Activated naive CD4-positive, alpha-beta T cell treated with anti-CD3 and anti-CD28 coated beads for 36 hours (primary cell): ENCODE data around the gene OGDH. TPM values are rescaled to one million over a fixed set of nuclear protein-coding genes. Genes with fewer than 3 reads are reported as not detected.

Source experiments
- CTCF ChIA-PET: fragments of 350-600 bp; sonication (Branson Sonifier 250); formaldehyde crosslinking; loops from one replicate; lab custom pipeline; 2021; ENCODE audit warnings: antibody characterized with exemption; lab: Charles Lee
- DNase-seq: peaks from one replicate; pipeline ENCODE4 v3.0.0-alpha.2; 2020
- H3K27ac Mint-ChIP-seq: one replicate; pipeline ENCODE4 v1.8.0; 2021; ENCODE audit warnings: mild to moderate bottlenecking, mixed read lengths
- H3K27me3 Mint-ChIP-seq: one replicate; pipeline ENCODE4 v1.8.0; 2021; ENCODE audit warnings: low read depth, mixed read lengths
- H3K36me3 Mint-ChIP-seq: one replicate; pipeline ENCODE4 v1.8.0; 2021; ENCODE audit warnings: low read depth, mixed read lengths
- H3K4me1 Mint-ChIP-seq: one replicate; pipeline ENCODE4 v1.8.0; 2021; ENCODE audit warnings: low read depth, mixed read lengths
- H3K4me3 Mint-ChIP-seq: one replicate; pipeline ENCODE4 v1.8.0; 2021; ENCODE audit warnings: mild to moderate bottlenecking, moderate library complexity, mixed read lengths
- H3K9me3 Mint-ChIP-seq: one replicate; pipeline ENCODE4 v1.8.0; 2021; ENCODE audit warnings: mixed read lengths
- intact Hi-C: fragments of 100-400 bp; cut with micrococcal nuclease; formaldehyde crosslinking; loops from one replicate; pipeline ENCODE4 v1.15.1; 2023
- total RNA-seq, 2 experiments: library from RNA; stranded (reverse); gene quantifications; one replicate each; pipeline ENCODE4 v1.2.3, GENCODE V29; 2021

OGDH gene
- total RNA-seq, 2 experiments from 2014 or later: 73.9 to 78.4 TPM

DNA sequence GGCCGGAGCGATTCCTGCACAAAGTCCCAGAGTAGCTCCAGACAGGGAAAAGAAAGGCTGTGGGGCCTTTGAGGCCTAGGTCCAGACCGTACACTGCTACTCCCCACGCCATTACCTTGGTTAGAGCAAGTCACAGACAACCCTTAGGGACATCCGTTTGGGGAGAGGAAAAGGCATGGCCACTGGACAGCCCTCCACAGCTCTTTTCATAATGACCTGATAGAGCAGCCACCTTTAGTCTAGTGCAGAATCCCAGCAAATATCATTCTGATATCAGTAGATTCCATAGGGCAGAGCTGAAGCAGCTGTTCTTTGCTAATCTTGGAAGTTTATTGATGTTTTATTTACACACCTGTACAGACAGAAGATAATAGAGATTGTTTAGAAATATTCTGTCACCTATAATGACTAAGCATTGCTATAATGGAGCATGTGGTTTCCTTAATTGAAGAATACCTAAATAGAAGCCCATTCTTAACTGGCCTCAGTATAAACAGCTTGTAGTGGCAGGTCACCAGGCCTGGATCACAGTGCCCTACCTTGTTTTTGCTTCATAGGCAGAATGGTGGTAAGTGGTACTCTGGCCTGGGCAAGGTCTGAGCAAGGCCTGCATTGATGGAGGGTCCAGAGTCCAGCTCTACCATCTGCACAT, 27.9 kb downstream of the OGDH start:
- H3K27ac Mint-ChIP-seq: peak overlapping the region; percentile 80
- H3K36me3 Mint-ChIP-seq: peaks cover 12% of the 10 kb centered on the region
- H3K9me3 Mint-ChIP-seq: no peaks in the 10 kb centered on the region
- H3K27me3 Mint-ChIP-seq: no peaks in the 10 kb centered on the region
- peaks cover 85% of the 10 kb centered on the region for H3K4me1 Mint-ChIP-seq
- no peak overlapping the region for H3K4me3 Mint-ChIP-seq
- CTCF ChIA-PET: interaction anchor here (0.6 to 7.3 kb wide), 4 partner anchors 11 to 53 kb away, joined by 3 to 52 read pairs (median 4); no protein-coding TSS in a partner anchor
- DNase-seq: no peak
- intact Hi-C loops: loop anchor here (10.0 kb wide), 1 partner anchor 910 kb away; no protein-coding TSS in a partner anchor

DNA sequence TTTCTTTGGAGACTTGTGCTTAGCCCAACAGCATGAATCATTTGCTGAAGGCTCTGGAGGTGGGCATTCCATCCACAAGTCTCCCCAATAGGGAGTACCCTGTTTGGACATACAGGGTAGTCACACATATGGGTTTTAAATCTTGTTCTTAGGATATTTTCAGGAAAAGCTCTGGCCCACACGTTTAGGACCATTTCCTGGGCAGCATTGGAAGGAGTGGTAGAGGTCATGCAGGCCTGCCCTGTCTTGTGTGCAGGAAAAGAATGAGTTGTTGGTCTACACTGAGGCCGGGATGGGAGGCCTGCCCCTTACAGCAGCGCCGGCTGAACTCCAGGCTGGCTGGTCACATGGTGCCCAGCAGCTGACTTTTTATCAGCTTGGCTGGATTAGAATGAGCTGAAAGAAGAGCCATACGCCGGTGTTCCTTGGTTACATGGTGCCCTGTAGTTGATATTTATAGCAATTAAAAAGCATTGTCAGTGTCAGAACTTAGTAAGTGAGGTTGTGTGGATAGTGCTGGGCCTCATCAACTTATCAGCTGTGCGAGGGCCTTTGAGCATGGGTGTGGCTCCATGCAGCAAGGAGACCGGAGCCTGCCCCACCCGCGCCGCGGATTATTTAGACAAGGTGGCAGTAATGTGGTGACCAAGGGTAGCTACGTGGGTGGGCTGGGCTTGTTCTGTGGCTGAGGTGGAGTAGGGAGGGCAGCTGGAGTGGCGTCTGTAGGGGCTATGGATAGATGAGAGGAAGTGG, 28.6 kb downstream of the OGDH start:
- H3K4me3 Mint-ChIP-seq: no peak overlapping the region
- H3K9me3 Mint-ChIP-seq: no peaks in the 10 kb centered on the region
- CTCF ChIA-PET: interaction anchor here (0.7 to 7.3 kb wide), 4 partner anchors 12 to 354 kb away, joined by 4 to 52 read pairs (median 6); partner anchors contain the start of gene OGDH
- peaks cover 89% of the 10 kb centered on the region for H3K4me1 Mint-ChIP-seq
- intact Hi-C loops: loop anchor here (10.0 kb wide), 1 partner anchor 910 kb away; no protein-coding TSS in a partner anchor
- H3K36me3 Mint-ChIP-seq: peaks cover 10% of the 10 kb centered on the region
- no peaks in the 10 kb centered on the region for H3K27me3 Mint-ChIP-seq
- no peak overlapping the region for H3K27ac Mint-ChIP-seq
- no peak for DNase-seq

DNA sequence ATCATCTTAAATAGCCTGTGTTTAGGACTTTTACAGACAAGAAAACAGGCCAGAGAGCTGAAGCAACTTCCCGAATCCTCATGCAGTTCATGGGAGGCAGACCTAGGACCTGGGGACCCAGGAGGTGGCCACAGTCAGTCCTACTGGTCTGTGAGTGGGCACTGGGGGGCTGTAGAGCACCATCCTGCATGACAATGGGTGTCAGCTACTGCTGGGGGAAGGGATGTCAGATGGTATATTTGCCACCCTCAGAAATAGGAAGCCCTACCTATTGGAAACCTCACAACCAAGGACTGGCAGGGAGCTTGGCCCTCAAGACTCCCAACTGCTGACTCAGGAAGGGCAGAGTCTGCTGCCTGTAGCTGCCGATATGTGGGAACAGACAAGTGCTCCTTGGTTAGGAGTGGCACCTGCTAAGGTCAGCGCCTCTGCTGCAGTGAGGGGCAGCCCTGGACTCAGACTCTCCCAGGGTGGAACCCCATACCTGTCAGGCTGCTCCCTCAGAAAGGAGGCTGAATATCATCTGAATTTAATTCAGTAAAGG, 29.7 kb downstream of the OGDH start:
- peak overlapping the region; percentile 1 for H3K27ac Mint-ChIP-seq
- peaks cover 85% of the 10 kb centered on the region for H3K4me1 Mint-ChIP-seq

DNA sequence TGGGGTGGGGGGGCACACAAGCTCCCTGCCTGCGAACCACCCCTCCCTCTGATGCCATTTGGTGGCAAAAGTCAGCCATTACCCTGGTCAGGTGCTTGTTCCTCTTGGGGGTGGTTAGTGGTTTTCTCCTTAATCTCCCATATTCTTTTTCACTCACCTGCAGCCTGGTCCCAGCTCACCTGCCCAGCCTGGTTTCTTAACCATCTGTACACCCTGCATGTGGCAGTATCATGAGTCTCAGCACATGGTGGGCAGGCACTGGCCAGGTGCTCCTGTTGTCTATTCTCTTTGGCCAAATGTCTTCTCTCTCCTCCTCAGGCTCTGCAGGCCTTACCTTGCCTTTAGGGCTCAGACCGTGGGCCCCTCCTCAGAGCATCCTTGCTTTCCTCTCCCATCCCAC, 30.5 kb downstream of the OGDH start:
- no peaks in the 10 kb centered on the region for H3K27me3 Mint-ChIP-seq

More for the DNA sequence above, 29.7 kb downstream of the OGDH start:
- Mint-ChIP-seq H3K36me3 (peaks cover 8% of the 10 kb centered on the region), H3K9me3 (no peaks in the 10 kb centered on the region), H3K27me3 (no peaks in the 10 kb centered on the region), H3K4me3 (no peak overlapping the region)
- intact Hi-C loops: loop anchor here (10.0 kb wide), 1 partner anchor 909 kb away; no protein-coding TSS in a partner anchor
- CTCF ChIA-PET: interaction anchor here (0.8 to 7.3 kb wide), 3 partner anchors 8 to 29 kb away, joined by 3 to 52 read pairs (median 7); partner anchors contain the start of gene OGDH
- DNase-seq: no peak

DNA sequence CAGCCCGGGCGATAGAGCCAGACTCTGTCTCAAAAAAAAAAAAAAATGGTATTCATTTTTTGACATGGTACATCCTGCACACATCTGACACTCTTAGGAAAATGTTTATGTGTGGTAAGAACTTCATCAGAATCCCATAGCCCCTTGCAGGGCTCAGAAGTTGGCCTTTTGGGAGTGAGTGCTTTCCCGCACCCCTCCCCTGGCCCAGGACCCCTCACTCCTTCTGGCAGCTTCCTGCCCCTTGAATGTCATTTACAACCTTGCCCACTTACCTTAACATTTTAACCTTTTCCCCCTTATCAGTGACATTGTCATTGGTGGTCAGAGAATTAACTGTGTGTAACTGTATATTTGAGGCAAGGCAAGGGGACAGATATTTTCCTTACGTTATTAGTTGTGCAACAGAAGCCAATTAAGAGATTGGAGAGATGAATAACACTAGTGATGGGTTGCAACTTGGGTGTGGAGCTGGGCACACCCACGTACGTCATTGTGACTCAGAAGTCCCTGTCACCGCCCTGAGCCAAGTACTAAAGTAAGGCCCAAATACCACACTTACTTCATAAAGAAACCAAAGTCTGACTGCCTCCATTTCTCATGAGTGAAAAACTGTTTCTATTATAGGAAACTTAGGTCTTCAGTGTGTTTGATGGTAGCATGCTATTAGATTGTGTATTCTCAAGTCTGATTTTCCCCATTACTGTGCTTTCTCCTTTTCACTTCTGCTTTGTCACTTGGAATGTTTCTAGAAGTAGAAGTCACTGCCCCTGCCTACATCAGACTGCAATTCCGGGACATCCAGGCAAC, 31.6 kb downstream of the OGDH start:
- Mint-ChIP-seq H3K27ac (peak overlapping the region; percentile 97), H3K4me1 (peaks cover 72% of the 10 kb centered on the region), H3K36me3 (peaks cover 5% of the 10 kb centered on the region), H3K9me3 (no peaks in the 10 kb centered on the region), H3K27me3 (no peaks in the 10 kb centered on the region), H3K4me3 (peak overlapping the region; percentile 40)
- CTCF ChIA-PET: interaction anchor here (0.6 to 7.3 kb wide), 5 partner anchors 15 to 160 kb away, joined by 3 to 52 read pairs (median 4); partner anchors contain the start of gene OGDH
- intact Hi-C loops: loop anchor here (1.0 to 10.0 kb wide), 16 partner anchors 16 to 907 kb away; partner anchors contain the start of genes NUDCD3, OGDH, PPIA and PURB
- peak; percentile 90 for DNase-seq

More for the DNA sequence above, 30.5 kb downstream of the OGDH start:
- CTCF ChIA-PET: interaction anchor here (0.8 to 7.3 kb wide), 3 partner anchors 8 to 30 kb away, joined by 3 to 52 read pairs (median 7); partner anchors contain the start of gene OGDH
- peaks cover 6% of the 10 kb centered on the region for H3K36me3 Mint-ChIP-seq
- intact Hi-C loops: loop anchor here (10.0 kb wide), 1 partner anchor 908 kb away; no protein-coding TSS in a partner anchor
- no peaks in the 10 kb centered on the region for H3K9me3 Mint-ChIP-seq
- H3K4me1 Mint-ChIP-seq: peaks cover 82% of the 10 kb centered on the region
- peak overlapping the region; percentile 97 for H3K27ac Mint-ChIP-seq
- DNase-seq: no peak
- H3K4me3 Mint-ChIP-seq: no peak overlapping the region

DNA sequence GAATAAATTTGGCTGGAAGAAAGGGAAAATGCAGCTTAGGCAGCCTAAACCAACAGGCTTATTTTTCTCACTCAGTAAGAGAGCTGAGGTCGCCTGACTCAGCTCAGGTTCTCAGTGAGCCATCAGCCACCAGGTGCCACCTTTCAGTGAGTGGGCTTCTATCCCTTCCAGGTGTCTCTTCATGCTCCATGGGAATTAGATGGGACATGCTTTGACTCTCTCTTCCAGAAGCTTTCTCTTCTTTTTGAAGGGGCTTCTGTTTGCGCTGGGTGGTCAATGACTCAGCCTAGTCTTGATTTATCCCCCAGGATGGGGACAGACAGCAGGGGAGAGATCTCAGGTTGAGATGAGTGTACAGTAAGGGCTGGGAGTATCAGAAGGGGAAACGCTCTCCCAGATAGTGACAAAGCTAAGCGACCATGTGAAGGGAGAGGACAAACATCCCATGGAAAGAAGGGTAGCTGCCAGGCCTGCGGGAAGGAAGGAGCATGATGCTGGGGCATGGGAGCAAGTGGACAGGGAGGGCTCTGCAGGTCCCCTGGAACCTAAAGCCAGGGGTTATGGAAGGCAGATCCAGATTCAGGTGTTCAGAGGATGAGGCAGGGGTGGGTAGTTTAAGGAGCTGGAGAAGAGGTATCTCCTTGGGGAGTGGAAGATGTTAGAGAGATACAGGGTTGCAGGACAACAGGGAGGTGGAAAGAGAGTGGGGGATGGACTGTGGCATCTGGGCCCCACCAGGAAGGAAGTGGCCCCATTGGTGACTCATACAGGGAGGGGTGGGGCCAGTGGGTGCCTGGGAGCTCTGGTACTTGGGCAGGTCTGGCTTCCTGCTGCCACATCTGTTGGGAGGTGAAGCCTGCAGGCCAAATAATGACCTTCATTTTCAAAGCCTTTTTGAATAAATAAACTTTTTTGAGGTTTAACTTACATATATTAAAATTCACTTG, 32.5 kb downstream of the OGDH start:
- CTCF ChIA-PET: interaction anchor here (0.6 to 7.3 kb wide), 6 partner anchors 15 to 215 kb away, joined by 3 to 52 read pairs (median 4); partner anchors contain the start of gene OGDH
- peak; percentile 92 for DNase-seq
- Mint-ChIP-seq H3K9me3 (no peaks in the 10 kb centered on the region), H3K27ac (peak overlapping the region; percentile 97), H3K4me3 (peak overlapping the region; percentile 54), H3K4me1 (peaks cover 64% of the 10 kb centered on the region), H3K36me3 (peaks cover 5% of the 10 kb centered on the region), H3K27me3 (no peaks in the 10 kb centered on the region)
- intact Hi-C loops: loop anchor here (1.0 to 10.0 kb wide), 16 partner anchors 17 to 906 kb away; partner anchors contain the start of genes NUDCD3, OGDH, PPIA and PURB

DNA sequence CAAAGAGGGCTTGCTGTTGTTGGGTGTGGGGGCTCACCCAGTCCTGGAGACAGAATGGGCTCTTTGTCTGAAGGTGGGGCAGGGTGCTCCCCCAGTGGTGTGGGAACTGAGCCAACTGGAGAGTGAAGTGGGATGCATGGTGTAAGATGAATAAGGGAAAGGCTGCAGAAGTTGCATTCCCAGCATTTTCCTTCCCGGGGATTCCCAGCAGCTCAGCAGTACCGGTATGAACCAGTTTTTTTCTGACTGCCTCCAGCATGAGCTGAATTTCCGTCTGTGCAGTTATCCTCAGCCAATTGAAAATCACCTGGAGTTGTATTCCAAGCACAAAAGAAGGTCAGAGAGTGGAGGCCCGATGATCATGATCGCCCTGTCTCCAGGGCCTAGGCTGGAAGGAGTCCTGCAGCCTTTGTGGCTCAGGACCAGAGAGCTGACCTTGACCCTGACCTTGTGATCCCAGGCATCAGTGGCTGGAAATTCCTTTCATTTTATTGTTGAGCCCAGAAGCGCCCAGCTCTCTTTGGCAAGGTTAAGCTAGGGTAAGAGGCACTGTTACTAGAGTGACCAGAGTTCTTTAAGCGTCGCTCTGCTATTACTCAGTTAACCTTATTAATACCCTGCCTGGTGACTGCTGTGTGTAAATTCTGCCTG, 33.4 kb downstream of the OGDH start:
- CTCF ChIA-PET: interaction anchor here (0.6 to 7.3 kb wide), 7 partner anchors 16 to 811 kb away, joined by 3 to 52 read pairs (median 4); partner anchors contain the start of gene OGDH
- Mint-ChIP-seq H3K4me1 (peaks cover 55% of the 10 kb centered on the region), H3K9me3 (no peaks in the 10 kb centered on the region), H3K36me3 (peaks cover 6% of the 10 kb centered on the region), H3K27me3 (no peaks in the 10 kb centered on the region), H3K4me3 (peak overlapping the region; percentile 25), H3K27ac (peak overlapping the region; percentile 97)
- intact Hi-C loops: loop anchor here (2.0 to 10.0 kb wide), 3 partner anchors 53 to 905 kb away; partner anchors contain the start of gene NUDCD3
- no peak for DNase-seq

DNA sequence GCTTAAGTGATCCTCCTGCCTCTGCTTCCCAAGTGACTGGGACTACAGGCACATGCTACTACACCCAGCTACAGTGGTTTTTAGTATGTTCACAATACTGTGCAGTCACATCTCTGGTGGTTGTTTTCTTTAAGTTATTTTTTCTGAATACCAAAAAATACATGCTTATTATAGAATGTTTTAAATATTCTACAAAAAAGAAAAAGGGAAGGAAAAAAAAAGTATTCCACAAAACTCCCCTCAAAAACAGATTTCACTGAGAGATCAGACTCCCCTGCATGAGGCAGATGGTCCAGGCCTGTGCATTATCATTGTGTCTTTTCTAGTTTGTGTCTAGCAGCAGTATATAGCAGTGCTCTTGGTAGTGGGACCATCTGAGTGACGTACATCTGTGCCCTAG, 36.8 kb downstream of the OGDH start:
- Mint-ChIP-seq H3K4me3 (no peak overlapping the region), H3K27me3 (no peaks in the 10 kb centered on the region), H3K27ac (no peak overlapping the region)

DNA sequence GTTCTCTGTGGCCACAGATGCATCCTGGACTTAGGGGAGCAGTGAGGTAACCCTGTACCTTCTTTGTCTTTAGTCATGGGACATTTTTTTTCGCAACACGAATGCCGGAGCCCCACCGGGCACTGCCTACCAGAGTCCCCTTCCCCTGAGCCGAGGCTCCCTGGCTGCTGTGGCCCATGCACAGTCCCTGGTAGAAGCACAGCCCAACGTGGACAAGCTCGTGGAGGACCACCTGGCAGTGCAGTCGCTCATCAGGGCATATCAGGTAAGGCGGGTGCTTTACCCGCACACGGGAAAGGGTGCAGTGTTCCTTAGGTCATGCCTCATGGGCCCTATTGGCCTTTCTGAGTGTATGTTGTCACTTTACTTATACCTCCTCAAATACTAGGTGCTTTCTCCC, 38.8 kb downstream of the OGDH start:
- CTCF ChIA-PET: no interaction called here
- H3K36me3 Mint-ChIP-seq: peaks cover 17% of the 10 kb centered on the region
- H3K4me1 Mint-ChIP-seq: peaks cover 11% of the 10 kb centered on the region
- H3K27ac Mint-ChIP-seq: no peak overlapping the region
- DNase-seq: no peak
- intact Hi-C loops: no loop called here
- no peaks in the 10 kb centered on the region for H3K27me3 Mint-ChIP-seq
- H3K9me3 Mint-ChIP-seq: no peaks in the 10 kb centered on the region
- no peak overlapping the region for H3K4me3 Mint-ChIP-seq

More for the DNA sequence above, 36.8 kb downstream of the OGDH start:
- Mint-ChIP-seq H3K36me3 (peaks cover 11% of the 10 kb centered on the region), H3K4me1 (peaks cover 31% of the 10 kb centered on the region), H3K9me3 (no peaks in the 10 kb centered on the region)
- CTCF ChIA-PET: no interaction called here
- no peak for DNase-seq
- intact Hi-C loops: loop anchor here (5.0 kb wide), 1 partner anchor 49 kb away; no protein-coding TSS in a partner anchor

DNA sequence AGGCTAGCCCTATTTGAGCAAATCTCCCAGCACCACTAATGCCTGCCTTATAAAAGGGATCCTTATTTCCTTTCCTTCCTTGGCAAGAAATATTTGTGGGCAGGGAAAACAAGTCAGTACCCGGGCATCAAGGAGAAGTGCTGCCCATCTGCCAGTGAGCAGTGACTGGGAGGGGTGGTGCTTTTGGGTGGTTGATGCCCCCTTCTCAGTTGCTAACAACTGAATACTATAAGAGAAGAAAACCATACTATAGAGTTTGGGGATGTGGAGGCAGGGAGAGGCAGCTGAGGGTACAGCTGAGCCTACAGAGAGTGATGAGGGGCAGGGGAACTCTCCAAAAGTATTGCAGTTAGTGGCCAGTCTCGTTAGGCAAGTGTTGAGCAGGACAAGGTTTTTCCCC, 39.3 kb downstream of the OGDH start:
- CTCF ChIA-PET: no interaction called here
- H3K4me1 Mint-ChIP-seq: peaks cover 6% of the 10 kb centered on the region
- no peak for DNase-seq
- peaks cover 22% of the 10 kb centered on the region for H3K36me3 Mint-ChIP-seq
- intact Hi-C loops: no loop called here
- no peak overlapping the region for H3K4me3 Mint-ChIP-seq
- H3K27me3 Mint-ChIP-seq: no peaks in the 10 kb centered on the region
- H3K9me3 Mint-ChIP-seq: no peaks in the 10 kb centered on the region
- no peak overlapping the region for H3K27ac Mint-ChIP-seq
